Stimulated activated CD4-positive, alpha-beta T cell treated with anti-CD3 and anti-CD28 coated beads, Interleukin-4, amount 100 ng/mL, for 1 hour (primary cell): ENCODE results near the gene AGER.
"Not testable (repeated sequence)": the region's sequence is repeated elsewhere in the genome, so short reads cannot be mapped to it uniquely, and the experiment has no call there.

Source experiments
- DNase-seq: peaks from one replicate; pipeline ENCODE4 v3.0.0-alpha.2; 2020

The AGER gene

GRCh38 chr6:32146687-32147086 is 37.4 kb downstream of the AGER start:
- DNase-seq: no peak

- DNase-seq: no peak
Observed at GRCh38 chr6:32146287-32146686, 37.8 kb downstream of the AGER start.

- DNase-seq: not testable (repeated sequence)
Observed at GRCh38 chr6:32144238-32144637, 39.8 kb downstream of the AGER start.

- DNase-seq: no peak
Observed at GRCh38 chr6:32140420-32141046, 43.5 kb downstream of the AGER start.

- no peak for DNase-seq
Observed at GRCh38 chr6:32139590-32139989, 44.5 kb downstream of the AGER start.

- DNase-seq: no peak
Observed at GRCh38 chr6:32137454-32137853, 46.6 kb downstream of the AGER start.

- no peak for DNase-seq
Observed at GRCh38 chr6:32133786-32134185, 50.3 kb downstream of the AGER start.

- no peak for DNase-seq
Observed at GRCh38 chr6:32132110-32132509, 51.9 kb downstream of the AGER start.

GRCh38 chr6:32131439-32131948 is 52.6 kb downstream of the AGER start:
- no peak for DNase-seq
